GM12801 (cell line): ENCODE measurements around the gene SERPINB6.

Experiments
- CTCF ChIP-seq: IDR thresholded peaks from one replicate; pipeline ENCODE4 v1.5.1; 2011; ENCODE audit warnings: control low read depth; ENCODE audit not compliant: insufficient read length; ENCODE audit errors: extremely low read depth

Gene SERPINB6

GRCh38 chr6:2948228-2949025, 22.9 kb downstream of the SERPINB6 start:
- TF ChIP-seq CTCF = no peak

GRCh38 chr6:2947445-2947844, 23.9 kb downstream of the SERPINB6 start:
- no peak for TF ChIP-seq CTCF

GRCh38 chr6:2945153-2945452, 26.3 kb downstream of the SERPINB6 start:
- no peak for TF ChIP-seq CTCF

- no peak for TF ChIP-seq CTCF
These were observed 26.8 kb downstream of the SERPINB6 start for GRCh38 chr6:2944405-2945152.

GRCh38 chr6:2943564-2943955, 27.8 kb downstream of the SERPINB6 start:
- no peak for TF ChIP-seq CTCF

GRCh38 chr6:2942914-2943563, 28.3 kb downstream of the SERPINB6 start:
- TF ChIP-seq CTCF = no peak

- TF ChIP-seq CTCF = no peak
These were observed 30.5 kb downstream of the SERPINB6 start for GRCh38 chr6:2940851-2941250.
